ENCODE results near the gene VWA3B.

- TF ChIP-seq CTCF (IDR thresholded peaks at IDR 0.05) (no peak), POLR2A (IDR thresholded peaks at IDR 0.05) (no peak)
Observed at GRCh38 chr2:98242003-98242402, 155.0 kb downstream of the VWA3B start.
